HUES64 (cell line): ENCODE results near the gene TPD52L1.

Experiments used
- H3K27ac ChIP-seq: 2 replicates; pipeline ENCODE4 v1.7.0; 2013; ENCODE audit warnings: low read depth, low read length, inconsistent platforms
- H3K27me3 ChIP-seq: 2 replicates; pipeline ENCODE4 v1.6.1; 2013; ENCODE audit warnings: mild to moderate bottlenecking, low read length; ENCODE audit not compliant: insufficient read depth
- H3K36me3 ChIP-seq: 2 replicates; pipeline ENCODE4 v1.6.1; 2013; ENCODE audit warnings: mild to moderate bottlenecking, low read length; ENCODE audit not compliant: insufficient read depth
- H3K4me1 ChIP-seq: 2 replicates; pipeline ENCODE4 v1.6.1; 2013; ENCODE audit warnings: mild to moderate bottlenecking, low read length, moderate library complexity; ENCODE audit not compliant: insufficient read depth
- H3K4me3 ChIP-seq: 2 replicates; pipeline ENCODE4 v1.5.1; 2013; ENCODE audit warnings: mild to moderate bottlenecking, low read length, moderate library complexity
- H3K9ac ChIP-seq: 2 replicates; pipeline ENCODE4 v1.6.1; 2013; ENCODE audit warnings: mild to moderate bottlenecking, low read depth, low read length
- H3K9me3 ChIP-seq: 2 replicates; pipeline ENCODE4 v1.6.1; 2013; ENCODE audit warnings: low read depth, low read length; ENCODE audit not compliant: insufficient read depth
- WGBS: fragments of 150-250, 120-280 bp; methylation state at CpG from one replicate; pipeline ENCODE4 v1.1.7; 2013; ENCODE audit warnings: missing lambda C conversion rate; 5-methylcytosine and 5-hydroxymethylcytosine counted together

The TPD52L1 gene

DNA sequence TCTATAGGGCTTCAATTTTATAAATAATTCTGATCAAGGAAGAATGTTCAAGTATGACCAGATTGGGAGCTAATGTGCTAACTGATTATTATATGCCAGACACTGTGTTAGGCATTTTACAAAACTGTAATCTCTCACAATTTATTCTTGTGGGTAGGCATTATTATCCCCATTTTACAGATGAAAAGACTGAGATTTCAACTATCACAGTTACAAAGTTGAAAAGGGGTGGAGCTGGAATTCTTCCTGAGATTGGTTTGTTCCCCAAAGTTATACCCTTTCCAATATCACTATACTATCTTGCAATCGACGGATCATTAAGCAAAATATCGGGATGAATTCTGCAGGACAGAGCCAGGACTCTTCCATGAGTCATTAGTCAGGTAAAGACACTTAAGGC lies 57.1 kb downstream of the TPD52L1 start:
- Histone ChIP-seq H3K9me3 (no peaks in the 10 kb centered on the region), H3K4me3 (no peak overlapping the region), H3K27me3 (no peaks in the 10 kb centered on the region), H3K27ac (no peak overlapping the region), H3K9ac (no peak overlapping the region), H3K4me1 (no peaks in the 10 kb centered on the region), H3K36me3 (no peaks in the 10 kb centered on the region)
- 100% methylated on average over 3 of the region's 3 CpGs for WGBS

DNA sequence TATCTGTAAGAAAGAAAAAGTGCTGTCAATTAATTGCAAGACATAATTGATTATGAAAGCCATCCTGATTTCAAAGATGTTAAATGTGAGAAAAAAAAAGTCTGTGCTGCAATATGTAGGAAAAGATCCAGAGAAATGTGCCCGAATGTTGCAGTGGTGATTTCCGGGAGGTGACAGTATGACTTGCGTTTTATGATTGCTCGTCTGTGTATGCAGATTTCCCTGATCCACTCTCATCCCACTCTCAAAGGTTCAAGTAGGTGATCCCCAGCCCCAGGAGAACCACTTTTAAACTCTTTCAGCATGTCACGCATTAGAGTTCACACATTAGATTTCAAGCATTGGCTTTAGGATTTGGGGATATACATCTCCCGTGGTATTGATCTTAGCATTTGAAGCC lies 57.8 kb downstream of the TPD52L1 start:
- no peak overlapping the region for H3K9ac ChIP-seq
- no peak overlapping the region for H3K4me3 ChIP-seq
- H3K9me3 ChIP-seq, result no peaks in the 10 kb centered on the region
- no peaks in the 10 kb centered on the region for H3K4me1 ChIP-seq
- H3K36me3 ChIP-seq, result no peaks in the 10 kb centered on the region
- 95% methylated on average over 6 of the region's 6 CpGs for WGBS
- H3K27me3 ChIP-seq, result no peaks in the 10 kb centered on the region
- H3K27ac ChIP-seq, result no peak overlapping the region

DNA sequence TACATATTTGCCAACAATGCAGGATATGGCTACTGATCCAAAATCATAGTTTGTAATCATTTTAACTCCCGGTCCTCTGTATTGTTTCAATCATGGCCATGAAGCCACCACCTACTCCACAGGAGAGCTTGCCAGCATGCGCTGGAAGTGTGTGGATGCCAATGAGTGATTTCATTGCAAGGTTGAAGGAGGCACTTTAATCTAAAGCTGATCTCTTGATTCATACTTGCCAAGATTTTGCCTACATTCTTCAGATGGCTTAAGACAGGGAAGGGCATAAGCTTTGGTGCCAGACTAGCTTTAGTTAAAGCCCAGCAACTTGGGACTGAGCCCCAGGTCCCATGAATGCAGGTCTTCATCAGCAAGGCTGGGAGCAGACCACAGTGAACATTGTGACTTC lies 58.8 kb downstream of the TPD52L1 start:
- H3K36me3 ChIP-seq, result no peaks in the 10 kb centered on the region
- H3K9ac ChIP-seq, result no peak overlapping the region
- H3K27me3 ChIP-seq, result no peaks in the 10 kb centered on the region
- no peak overlapping the region for H3K4me3 ChIP-seq
- 100% methylated on average over 2 of the region's 2 CpGs for WGBS
- H3K9me3 ChIP-seq, result no peaks in the 10 kb centered on the region
- H3K27ac ChIP-seq, result no peak overlapping the region
- H3K4me1 ChIP-seq, result no peaks in the 10 kb centered on the region

DNA sequence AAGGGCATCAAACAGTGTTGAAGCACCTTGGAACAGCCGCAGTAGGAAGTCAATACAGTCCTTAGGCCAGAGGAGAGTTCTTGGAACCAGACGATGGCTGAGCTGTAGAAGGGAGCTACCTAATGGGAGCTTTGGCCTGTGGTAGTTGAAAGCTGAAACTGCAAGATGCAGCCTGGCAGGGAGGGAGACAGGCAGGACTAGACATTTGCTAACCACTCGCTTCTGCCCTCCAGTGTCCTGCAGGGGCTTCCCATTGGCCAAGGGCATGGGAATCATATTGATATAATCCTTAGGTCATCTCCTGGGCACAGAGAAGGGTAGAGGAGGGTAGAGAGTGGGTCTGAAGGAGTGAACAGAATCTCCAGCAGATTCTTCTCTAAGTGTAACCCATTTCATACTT lies 60.4 kb downstream of the TPD52L1 start:
- 89% methylated on average over 3 of the region's 3 CpGs for WGBS
- Histone ChIP-seq H3K9me3 (no peaks in the 10 kb centered on the region), H3K27me3 (no peaks in the 10 kb centered on the region), H3K4me3 (no peak overlapping the region), H3K27ac (no peak overlapping the region), H3K36me3 (no peaks in the 10 kb centered on the region), H3K9ac (no peak overlapping the region), H3K4me1 (0 out of 2 replicates have a peak, but pooled peaks cover 4% of the 10 kb centered on the region)

DNA sequence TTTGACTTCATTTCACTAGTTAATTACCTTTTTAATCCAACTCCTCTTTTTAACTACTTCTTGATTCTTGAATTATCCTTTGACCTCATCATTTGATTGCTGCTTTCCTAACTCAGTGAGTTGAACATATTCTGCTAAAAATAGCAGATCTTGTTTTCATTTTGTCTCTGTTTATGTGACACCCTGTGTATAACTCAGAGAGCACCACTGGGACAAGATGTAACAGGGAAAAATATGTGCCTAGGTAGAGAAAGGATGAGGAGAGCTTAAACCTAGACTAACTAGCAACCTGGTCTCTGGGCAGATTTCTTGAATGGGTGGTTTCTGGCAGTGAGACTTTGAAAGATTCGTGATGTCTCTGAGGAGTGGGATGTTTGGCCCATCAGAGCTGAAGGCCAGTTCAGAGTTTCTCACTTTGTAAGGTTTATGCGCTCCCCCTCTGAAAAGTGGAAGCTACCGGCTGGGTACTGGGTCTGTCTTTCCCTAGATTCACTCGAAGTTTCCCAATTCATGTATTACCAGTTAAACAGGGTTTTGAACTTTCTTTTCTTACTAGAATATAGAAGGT lies 61.8 kb downstream of the TPD52L1 start:
- Histone ChIP-seq H3K36me3 (no peaks in the 10 kb centered on the region), H3K9me3 (no peaks in the 10 kb centered on the region), H3K4me1 (peaks cover 9% of the 10 kb centered on the region; the same call in 1 of the 2 replicates), H3K27ac (no peak overlapping the region), H3K9ac (no peak overlapping the region), H3K27me3 (no peaks in the 10 kb centered on the region), H3K4me3 (no peak overlapping the region)
- 86% methylated on average over 4 of the region's 4 CpGs for WGBS

DNA sequence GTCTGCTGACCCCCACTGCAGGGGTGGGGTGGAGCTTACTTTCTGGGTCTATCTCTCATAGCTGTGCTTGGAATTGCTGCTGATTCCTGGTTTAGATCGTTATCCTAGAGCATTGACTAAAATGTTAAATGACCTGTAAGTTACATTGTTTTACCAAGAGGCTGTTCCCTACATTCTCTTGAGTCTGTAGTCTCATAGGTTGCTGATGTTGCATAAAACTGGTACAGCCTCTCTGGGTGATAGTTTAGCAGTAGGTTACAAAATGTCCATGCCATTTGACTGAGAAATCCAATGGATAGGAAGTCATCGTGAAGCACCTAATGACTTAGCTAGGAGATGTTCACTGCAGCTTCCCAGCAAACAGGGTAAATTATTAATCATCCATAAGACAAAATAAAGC lies 62.4 kb downstream of the TPD52L1 start:
- Histone ChIP-seq H3K36me3 (no peaks in the 10 kb centered on the region), H3K9me3 (no peaks in the 10 kb centered on the region), H3K4me3 (no peak overlapping the region), H3K4me1 (peaks cover 9% of the 10 kb centered on the region; the same call in 1 of the 2 replicates), H3K27ac (no peak overlapping the region), H3K9ac (no peak overlapping the region), H3K27me3 (no peaks in the 10 kb centered on the region)
- WGBS, result 100% methylated on average over 2 of the region's 2 CpGs

DNA sequence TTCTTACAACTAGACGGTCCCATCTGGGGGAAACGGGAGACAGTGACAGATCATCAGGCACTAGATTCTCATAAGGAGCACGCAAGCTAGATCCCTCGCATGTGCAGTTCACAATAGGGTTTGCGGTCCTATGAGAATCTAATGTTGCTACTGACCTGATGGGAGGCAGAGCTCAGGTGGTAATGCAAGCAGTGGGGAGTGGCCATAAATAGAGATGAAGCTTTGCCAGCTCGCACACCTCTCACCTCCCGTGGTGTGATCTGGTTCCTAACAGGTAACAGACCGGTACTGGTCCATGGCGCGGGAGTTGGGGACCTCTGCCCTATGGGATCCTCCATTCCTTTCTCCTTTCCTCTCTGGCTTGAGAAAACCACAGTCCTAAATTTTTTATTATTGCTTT lies 63.8 kb downstream of the TPD52L1 start:
- Histone ChIP-seq H3K4me3 (no peak overlapping the region), H3K27me3 (no peaks in the 10 kb centered on the region), H3K9me3 (no peaks in the 10 kb centered on the region), H3K4me1 (peaks cover 9% of the 10 kb centered on the region; the same call in 1 of the 2 replicates), H3K9ac (no peak overlapping the region), H3K27ac (no peak overlapping the region), H3K36me3 (no peaks in the 10 kb centered on the region)
- WGBS, result 96% methylated on average over 10 of the region's 10 CpGs

DNA sequence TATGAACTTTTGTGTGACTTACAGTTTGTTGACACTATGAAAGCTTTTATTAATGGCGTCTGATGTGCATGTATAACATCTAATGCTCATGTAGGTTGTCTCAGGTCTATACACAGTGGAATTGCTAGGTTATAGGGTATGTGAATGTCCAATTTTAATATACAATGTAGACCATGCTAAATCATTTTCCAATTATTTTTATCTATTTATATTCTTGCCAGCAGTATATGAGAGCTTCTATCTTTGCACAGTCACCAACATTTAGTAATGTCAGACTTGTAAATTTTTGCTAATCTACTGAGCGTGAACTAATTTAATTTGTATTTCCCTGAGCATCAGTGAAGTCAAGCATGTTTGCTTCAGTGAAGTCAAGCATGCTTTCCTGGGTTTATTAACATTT lies 64.4 kb downstream of the TPD52L1 start:
- Histone ChIP-seq H3K9me3 (no peaks in the 10 kb centered on the region), H3K27ac (no peak overlapping the region), H3K36me3 (no peaks in the 10 kb centered on the region), H3K27me3 (no peaks in the 10 kb centered on the region), H3K9ac (no peak overlapping the region), H3K4me1 (peaks cover 9% of the 10 kb centered on the region; the same call in 1 of the 2 replicates), H3K4me3 (no peak overlapping the region)
- 96% methylated on average over 2 of the region's 2 CpGs for WGBS

DNA sequence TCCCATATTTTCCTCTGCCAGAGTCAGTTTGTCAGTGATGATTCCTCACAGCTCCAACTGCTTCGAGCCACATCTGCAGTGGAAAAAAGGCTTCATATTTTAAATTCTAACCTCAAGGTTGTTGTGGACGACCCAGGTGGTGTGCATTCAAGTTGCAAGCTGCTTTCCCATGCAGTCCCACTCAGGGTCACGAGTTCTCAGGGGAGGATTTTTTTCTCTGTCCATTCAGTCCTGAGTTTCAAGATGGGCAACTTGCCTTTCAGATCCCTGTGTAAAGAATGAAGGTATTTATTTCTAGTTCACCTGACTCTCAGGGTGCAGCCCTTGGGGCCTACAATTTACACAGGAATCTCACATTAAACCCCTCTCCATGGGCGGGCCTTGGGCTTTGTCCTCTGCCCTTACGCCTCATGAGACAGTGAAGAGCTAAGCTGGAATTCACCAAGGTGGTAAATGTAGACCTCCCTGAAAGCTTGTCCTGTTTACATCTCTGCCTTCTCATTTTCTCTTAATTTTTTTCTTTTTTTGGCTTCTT lies 65.9 kb downstream of the TPD52L1 start:
- WGBS, result 90% methylated on average over 5 of the region's 5 CpGs
- H3K4me3 ChIP-seq, result no peak overlapping the region
- H3K27me3 ChIP-seq, result no peaks in the 10 kb centered on the region
- H3K27ac ChIP-seq, result no peak overlapping the region
- no peak overlapping the region for H3K9ac ChIP-seq
- no peaks in the 10 kb centered on the region for H3K9me3 ChIP-seq
- H3K4me1 ChIP-seq, result peaks cover 9% of the 10 kb centered on the region; the same call in 1 of the 2 replicates
- no peaks in the 10 kb centered on the region for H3K36me3 ChIP-seq

DNA sequence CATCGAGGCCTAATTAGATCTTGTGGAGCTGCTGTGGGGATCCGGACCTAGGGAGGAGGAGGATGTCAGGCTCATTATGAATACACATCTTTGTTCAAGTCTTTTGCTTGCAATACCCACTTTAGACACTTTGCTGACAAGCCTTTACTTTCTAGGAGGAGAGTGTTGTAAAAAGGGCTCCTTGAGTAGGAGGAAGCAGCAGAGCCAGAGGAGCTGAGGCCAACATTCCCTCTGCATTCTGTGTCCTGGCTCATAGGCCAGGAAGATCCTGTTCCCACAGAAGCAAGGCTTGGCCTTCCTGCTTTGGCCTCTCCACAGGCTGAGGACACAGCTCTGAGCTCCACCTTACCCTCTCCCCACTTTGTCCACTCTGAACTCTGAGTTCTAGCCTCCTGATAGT lies 67.1 kb downstream of the TPD52L1 start:
- Histone ChIP-seq H3K36me3 (no peaks in the 10 kb centered on the region), H3K9me3 (no peaks in the 10 kb centered on the region), H3K27me3 (no peaks in the 10 kb centered on the region), H3K9ac (no peak overlapping the region), H3K27ac (no peak overlapping the region), H3K4me3 (no peak overlapping the region), H3K4me1 (peaks cover 9% of the 10 kb centered on the region; the same call in 1 of the 2 replicates)
- 98% methylated on average over 2 of the region's 2 CpGs for WGBS

DNA sequence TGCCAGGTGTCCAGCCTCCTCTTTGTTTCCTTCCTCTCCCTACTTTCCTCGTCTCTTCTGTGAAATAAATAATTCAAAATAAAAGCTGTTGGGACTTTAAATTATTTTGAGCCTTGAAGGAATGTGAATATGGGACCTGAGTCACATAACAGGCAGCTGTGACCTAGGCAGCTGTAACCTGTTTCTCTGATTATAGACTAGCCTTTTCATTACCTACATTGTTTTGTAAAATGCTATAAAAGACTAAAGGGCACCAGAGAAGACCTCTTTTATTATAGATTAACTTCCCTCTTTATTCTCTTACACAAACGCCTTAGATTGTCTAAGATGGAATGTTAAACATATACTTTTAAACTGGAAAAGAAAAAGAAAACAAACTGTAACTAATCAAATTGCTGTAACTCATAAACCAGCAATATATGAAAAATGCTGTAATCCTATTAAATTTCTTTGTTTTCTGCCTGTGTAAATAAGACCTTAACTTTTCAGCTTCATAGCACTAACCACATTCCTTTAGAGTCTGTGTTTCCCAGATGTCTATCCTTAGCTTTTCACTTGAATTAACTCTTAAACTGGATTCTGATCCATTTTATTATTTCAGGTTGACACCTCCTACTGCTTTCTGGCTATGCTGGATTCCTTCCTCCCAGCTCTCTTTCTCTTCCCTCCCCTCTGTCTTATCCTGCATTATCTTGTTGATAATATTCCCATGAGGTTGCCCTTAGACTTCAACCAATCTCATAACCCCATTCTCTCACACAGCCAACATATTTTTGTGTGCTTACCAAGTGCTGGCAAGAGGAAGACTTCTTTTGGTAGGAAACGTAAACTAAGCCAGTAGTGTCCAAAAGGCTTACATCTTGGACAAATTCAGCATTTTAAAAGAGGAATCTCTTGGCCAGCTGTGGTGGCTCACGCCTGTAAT lies 69.2 kb downstream of the TPD52L1 start:
- no peak overlapping the region for H3K4me3 ChIP-seq
- H3K27ac ChIP-seq, result no peak overlapping the region
- H3K27me3 ChIP-seq, result no peaks in the 10 kb centered on the region
- no peak overlapping the region for H3K9ac ChIP-seq
- WGBS, result 96% methylated on average over 2 of the region's 4 CpGs
- peaks cover 9% of the 10 kb centered on the region; the same call in 1 of the 2 replicates for H3K4me1 ChIP-seq
- H3K9me3 ChIP-seq, result no peaks in the 10 kb centered on the region
- no peaks in the 10 kb centered on the region for H3K36me3 ChIP-seq
